H1 (cell line): ENCODE results near the gene CLBA1. TPM values are rescaled to one million over a fixed set of nuclear protein-coding genes. Genes with fewer than 3 reads are reported as not detected.

Experiments
- CTCF ChIA-PET: fragments of 300-600 bp; sonication (Branson Sonifier 250); formaldehyde crosslinking; loops from one replicate; lab custom pipeline; 2021; ENCODE audit not compliant: partially characterized antibody; lab: Charles Lee
- POLR2A ChIA-PET: fragments of 300-600 bp; sonication (Branson Sonifier 250); formaldehyde crosslinking; loops from one replicate; lab custom pipeline; 2021; ENCODE audit warnings: inconsistent platforms; ENCODE audit not compliant: partially characterized antibody; lab: Charles Lee
- DNase-seq, 2 experiments: peaks; one replicate each; pipeline versions ENCODE4 v3.0.0 to v3.0.0-alpha.2; 2010 to 2022; ENCODE audit warnings: low spot score in 2 of 2, low read depth in 1 of 2, mixed read lengths in 1 of 2
- FAIRE-seq: peaks from 2 replicates; lab custom pipeline; 2011; peaks lifted over from hg19 to GRCh38; lab: Jason Lieb, UNC
- H2AFZ ChIP-seq: 2 replicates; pipeline ENCODE4 v1.8.1; 2012; ENCODE audit warnings: low read length, inconsistent platforms
- H2AK5ac ChIP-seq: 2 replicates; pipeline ENCODE4 v1.6.1; 2013; ENCODE audit warnings: low read depth, low read length
- H2BK120ac ChIP-seq: replicated peaks from 2 replicates; pipeline ENCODE3; 2013; ENCODE audit warnings: low read depth, low read length, inconsistent platforms
- H2BK12ac ChIP-seq: 2 replicates; pipeline ENCODE4 v1.6.1; 2013; ENCODE audit warnings: low read depth, low read length
- H2BK15ac ChIP-seq: 2 replicates; pipeline ENCODE4 v1.6.1; 2013; ENCODE audit warnings: low read length
- H2BK20ac ChIP-seq: 2 replicates; pipeline ENCODE4 v1.6.1; 2013; ENCODE audit warnings: low read length
- H2BK5ac ChIP-seq: 2 replicates; pipeline ENCODE4 v1.6.1; 2013; ENCODE audit warnings: low read depth, low read length
- H3K14ac ChIP-seq: 2 replicates; pipeline ENCODE4 v1.6.1; 2013; ENCODE audit warnings: inconsistent platforms; ENCODE audit not compliant: insufficient read length
- H3K18ac ChIP-seq: 2 replicates; pipeline ENCODE4 v1.6.1; 2013; ENCODE audit warnings: low read length; ENCODE audit errors: extremely low read depth
- H3K23ac ChIP-seq: 2 replicates; pipeline ENCODE4 v1.6.1; 2013; ENCODE audit warnings: inconsistent platforms; ENCODE audit not compliant: insufficient read length
- H3K23me2 ChIP-seq: 2 replicates; pipeline ENCODE4 v1.6.1; 2013; ENCODE audit warnings: low read depth, low read length
- H3K27ac ChIP-seq: 2 replicates; pipeline ENCODE4 v1.6.1; 2011; ENCODE audit warnings: low read depth, low read length, inconsistent platforms
- H3K27me3 ChIP-seq, 4 experiments: replicated peaks in 1 of 4; 1 replicate in 1 of 4; 2 replicates in 3 of 4; pipeline versions ENCODE4 v1.6.1 to v1.8.1; 2011 to 2013; ENCODE audit warnings: low read length in 3 of 4, mild to moderate bottlenecking in 3 of 4, inconsistent platforms in 2 of 4, mixed read lengths in 2 of 4, moderate library complexity in 1 of 4; ENCODE audit not compliant: control insufficient read depth in 3 of 4, insufficient read depth in 3 of 4; ENCODE audit errors: extremely low read depth in 1 of 4
- H3K36me3 ChIP-seq, 4 experiments: 2 replicates each; pipeline versions ENCODE4 v1.6.1 to v1.8.1; 2011 to 2013; ENCODE audit warnings: mild to moderate bottlenecking in 4 of 4, low read length in 3 of 4, moderate library complexity in 2 of 4, control low read depth in 1 of 4, inconsistent platforms in 1 of 4; ENCODE audit not compliant: insufficient read depth in 4 of 4, control insufficient read depth in 2 of 4
- H3K4ac ChIP-seq: replicated peaks from 2 replicates; pipeline ENCODE3; 2013; ENCODE audit warnings: low read length, low read depth, mixed read lengths, inconsistent platforms; ENCODE audit not compliant: insufficient read length
- H3K4me1 ChIP-seq, 4 experiments: replicated peaks in 1 of 4; 1 replicate in 1 of 4; 2 replicates in 3 of 4; pipeline versions ENCODE4 v1.6.1 to v1.8.1; 2011 to 2013; ENCODE audit warnings: low read length in 3 of 4, inconsistent platforms in 2 of 4, mixed read lengths in 1 of 4; ENCODE audit not compliant: insufficient read depth in 4 of 4, control insufficient read depth in 3 of 4
- H3K4me2 ChIP-seq, 2 experiments: 2 replicates each; pipeline versions ENCODE4 v1.6.1 to v1.8.1; 2011 to 2013; ENCODE audit warnings: low read depth in 2 of 2, low read length in 2 of 2, control low read depth in 1 of 2, inconsistent platforms in 1 of 2, mild to moderate bottlenecking in 1 of 2; ENCODE audit not compliant: insufficient read depth in 1 of 2
- H3K4me3 ChIP-seq, 4 experiments: fragments of 200-600, 300-600 bp in 1 of 4; sonication (generic), shearing (Covaris generic), sonication (Bioruptor Twin) in 1 of 4; 2 replicates each; pipeline versions ENCODE4 v1.5.1 to v1.8.1; 2011 to 2016; ENCODE audit warnings: low read length in 4 of 4, low read depth in 3 of 4, control low read depth in 2 of 4, inconsistent platforms in 2 of 4, mild to moderate bottlenecking in 2 of 4, mixed read lengths in 1 of 4, moderate library complexity in 1 of 4; ENCODE audit not compliant: insufficient read depth in 2 of 4; ENCODE audit errors: extremely low read depth in 1 of 4
- H3K56ac ChIP-seq: replicated peaks from 2 replicates; pipeline ENCODE3; 2013; ENCODE audit warnings: low read depth, mild to moderate bottlenecking, mixed read lengths, low read length, inconsistent platforms; ENCODE audit not compliant: insufficient read length
- H3K79me1 ChIP-seq: 2 replicates; pipeline ENCODE4 v1.6.1; 2013; ENCODE audit warnings: low read depth, low read length, control low read depth
- H3K79me2 ChIP-seq, 2 experiments: 2 replicates each; pipeline versions ENCODE4 v1.6.1 to v1.8.1; 2012 to 2013; ENCODE audit warnings: low read length in 2 of 2, mild to moderate bottlenecking in 2 of 2, inconsistent platforms in 1 of 2; ENCODE audit not compliant: insufficient read depth in 2 of 2, control insufficient read depth in 1 of 2
- H3K9ac ChIP-seq, 4 experiments: replicated peaks in 1 of 4; 1 replicate in 1 of 4; 2 replicates in 3 of 4; pipeline versions ENCODE4 v1.6.1 to v1.8.1; 2011 to 2013; ENCODE audit warnings: low read depth in 3 of 4, low read length in 3 of 4, control low read depth in 2 of 4, mild to moderate bottlenecking in 2 of 4, moderate library complexity in 2 of 4, inconsistent platforms in 1 of 4; ENCODE audit errors: extremely low read depth in 1 of 4
- H3K9me3 ChIP-seq, 2 experiments: 2 replicates each; pipeline versions ENCODE4 v1.6.1 to v1.8.1; 2012 to 2013; ENCODE audit warnings: mild to moderate bottlenecking in 2 of 2, moderate library complexity in 2 of 2, control low read depth in 1 of 2, inconsistent platforms in 1 of 2, low read depth in 1 of 2, low read length in 1 of 2, mixed read lengths in 1 of 2; ENCODE audit not compliant: insufficient read depth in 2 of 2
- H4K20me1 ChIP-seq, 2 experiments: replicated peaks in 1 of 2; 2 replicates each; pipeline versions ENCODE3 to v1.8.1; 2011 to 2013; ENCODE audit warnings: inconsistent platforms in 2 of 2, low read length in 2 of 2, mild to moderate bottlenecking in 1 of 2; ENCODE audit not compliant: insufficient read depth in 2 of 2, control insufficient read depth in 1 of 2
- H4K5ac ChIP-seq: 2 replicates; pipeline ENCODE4 v1.6.1; 2013; ENCODE audit warnings: low read length, low read depth, mixed read lengths, inconsistent platforms; ENCODE audit not compliant: insufficient read length
- H4K8ac ChIP-seq: 2 replicates; pipeline ENCODE4 v1.8.0; 2013; ENCODE audit warnings: mild to moderate bottlenecking, moderate library complexity, low read length, inconsistent platforms; ENCODE audit not compliant: insufficient read depth; ENCODE audit errors: extremely low read depth
- H4K91ac ChIP-seq: replicated peaks from 2 replicates; pipeline ENCODE3; 2013; ENCODE audit warnings: low read length, mixed read lengths, inconsistent platforms; ENCODE audit not compliant: insufficient read length
- SUZ12 ChIP-seq: fragments of 200-600 bp; sonication (generic); IDR thresholded peaks from 2 replicates; pipeline ENCODE4 v1.6.1; 2012; ENCODE audit warnings: mild to moderate bottlenecking, inconsistent platforms, low read length, moderate library complexity, mixed read lengths
- TCF12 ChIP-seq: IDR thresholded peaks from 2 replicates; pipeline ENCODE4 v1.6.1; 2011; ENCODE audit warnings: low read depth, mild to moderate bottlenecking, low read length
- WGBS, 2 experiments: shearing (Covaris generic) in 1 of 2; methylation state at CpG; one replicate each; pipeline versions ENCODE4 v1.1.6 to v1.1.7; 2013 to 2015; ENCODE audit warnings: low lambda C conversion rate in 2 of 2, mixed read lengths in 2 of 2, inconsistent platforms in 1 of 2, low coverage in 1 of 2, missing lambda C conversion rate in 1 of 2; ENCODE audit not compliant: insufficient replicate concordance in 2 of 2, insufficient coverage in 1 of 2, insufficient read length in 1 of 2; ENCODE audit errors: extremely low coverage in 1 of 2, missing lambda C conversion rate in 1 of 2; 5-methylcytosine and 5-hydroxymethylcytosine counted together
- polyA plus RNA-seq, 7 experiments: library from polyadenylated mRNA; depleted of rRNA in 3 of 7; stranded (reverse) in 5 of 7; unstranded in 2 of 7; fragments of >200 nt in 5 of 7; fragments of 200-250 nt in 2 of 7; gene quantifications; 1 replicate in 5 of 7; 2 replicates in 1 of 7; 4 replicates in 1 of 7; pipeline versions ENCODE4 v1.2.1 to v1.2.3, GENCODE V29; 2011 to 2013; ENCODE audit warnings: missing spikeins in 2 of 7, mixed read lengths in 2 of 7
- total RNA-seq: library from RNA; stranded (reverse); fragmentation: NEBNext Ultra II Directional; extraction: Animal tissue kit (Norgen Biotek cat#: 25700); gene quantifications from 2 replicates; pipeline ENCODE4 v1.2.1, GENCODE V29; 2021

The CLBA1 gene
- total and polyA plus RNA-seq, 2 of the 8 experiments (the other 6 are each of a cell fraction or from before 2014, with no cell fraction given), result 1.6 to 2.4 TPM

DNA sequence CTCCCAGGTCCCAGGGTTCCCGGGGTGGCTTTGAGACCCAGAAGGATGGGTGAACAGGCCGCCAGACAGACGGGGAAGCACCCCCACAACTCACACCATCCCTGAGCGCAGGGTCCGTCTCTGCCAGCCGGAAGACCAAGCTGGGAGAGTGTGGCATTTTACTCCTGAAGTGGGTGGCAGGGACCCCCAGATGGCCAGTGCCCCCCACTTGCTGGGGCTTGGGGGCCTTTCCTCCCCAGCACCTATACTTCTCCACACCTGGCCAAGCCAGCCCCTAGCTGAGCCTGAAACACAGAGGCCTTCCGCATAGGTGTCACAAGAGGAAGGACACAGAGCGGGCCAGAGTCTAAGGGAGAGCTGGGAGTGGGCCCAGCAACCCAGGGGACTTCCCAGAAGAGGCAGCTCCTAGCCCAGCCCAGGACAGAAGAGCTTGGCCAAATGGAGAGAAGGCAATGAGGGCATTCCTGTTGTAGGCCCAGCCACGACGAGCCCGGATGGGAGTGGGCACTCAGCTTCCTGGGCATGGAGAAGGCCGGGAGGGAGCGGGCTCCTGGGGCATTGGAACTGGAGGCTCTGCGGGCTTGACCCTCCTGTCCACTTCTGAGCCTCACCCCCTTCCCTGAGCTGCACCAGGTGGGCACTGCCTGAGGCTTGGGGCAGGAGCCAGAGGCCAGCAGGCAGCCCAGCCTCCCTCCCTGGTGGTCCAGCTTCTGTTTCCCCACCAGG, 10.8 kb upstream of the CLBA1 start:
- 87% methylated on average over 14 of the region's 14 CpGs; no CpG with 5 or more reads in 1 of the 2 experiments for WGBS, 2 experiments
- H3K79me1 ChIP-seq, result no peaks in the 10 kb centered on the region

More for the DNA sequence above, 10.8 kb upstream of the CLBA1 start:
- no peak overlapping the region for H3K4me3 ChIP-seq
- H3K23me2 ChIP-seq, result peaks cover 10% of the 10 kb centered on the region; the same call in 1 of the 2 replicates
- no peak overlapping the region for H3K9ac ChIP-seq
- H2BK20ac ChIP-seq, result no peak overlapping the region
- peaks cover 18 to 32% (median 29%) of the 10 kb centered on the region in 4 experiments for H3K27me3 ChIP-seq
- no peak overlapping the region for H3K4ac ChIP-seq
- POLR2A ChIA-PET, result interaction anchor here (0.7 to 0.9 kb wide), 2 partner anchors 83 to 128 kb away, joined by 3 read pairs; no protein-coding TSS in a partner anchor
- no peaks in the 10 kb centered on the region for H3K36me3 ChIP-seq
- FAIRE-seq (no peak), DNase-seq (no peak)
- no peak overlapping the region for H3K56ac ChIP-seq
- no peak overlapping the region for H4K5ac ChIP-seq
- no peak overlapping the region for H2AFZ ChIP-seq
- no peak overlapping the region for H4K8ac ChIP-seq
- H3K27ac ChIP-seq, result no peak overlapping the region
- H4K91ac ChIP-seq, result no peak overlapping the region
- no peaks in the 10 kb centered on the region for H3K9me3 ChIP-seq
- H2BK5ac ChIP-seq, result no peak overlapping the region
- H2AK5ac ChIP-seq, result 0 out of 2 replicates have a peak overlapping the region, but pooled peaks have one; percentile 1
- peaks cover 4 to 8% of the 10 kb centered on the region in 2 experiments for H4K20me1 ChIP-seq
- no peak overlapping the region for H3K4me2 ChIP-seq
- CTCF ChIA-PET, result interaction anchor here (0.6 to 11.5 kb wide), 48 partner anchors 10 to 450 kb away, joined by 3 to 161 read pairs (median 4); partner anchors contain the start of gene CLBA1
- H3K79me2 ChIP-seq, result no peaks in the 10 kb centered on the region
- peaks cover 0 to 14% (median 10%) of the 10 kb centered on the region in 4 experiments; a peak in 5 of 7 replicates for H3K4me1 ChIP-seq
- no peak overlapping the region for H3K18ac ChIP-seq
- no peak for TF ChIP-seq TCF12
- TF ChIP-seq SUZ12, result no peak
- no peak overlapping the region for H2BK12ac ChIP-seq
- H3K23ac ChIP-seq, result no peak overlapping the region
- H3K14ac ChIP-seq, result no peak overlapping the region
- no peak overlapping the region for H2BK15ac ChIP-seq
- H2BK120ac ChIP-seq, result no peak overlapping the region
